HCT116 (cell line): ENCODE data around the gene GUCY2D.
"Not testable (repeated sequence)": the region's sequence is repeated elsewhere in the genome, so short reads cannot be mapped to it uniquely, and the experiment has no call there.

Experiments
- ATF3 ChIP-seq: IDR thresholded peaks from 2 replicates; pipeline ENCODE4 v1.6.1; 2012
- CTCF ChIP-seq, 3 experiments: fragments of 200-600 bp in 1 of 3; sonication (generic) in 1 of 3; IDR thresholded peaks in 2 of 3; conservative IDR thresholded peaks in 1 of 3; 2 replicates each; pipeline ENCODE4 v1.5.1; 2012 to 2017; ENCODE audit warnings: low read depth in 2 of 3, low read length in 2 of 3, antibody characterized with exemption in 1 of 3, borderline replicate concordance in 1 of 3, control low read depth in 1 of 3, mild to moderate bottlenecking in 1 of 3, mixed read lengths in 1 of 3, mixed run types in 1 of 3, moderate library complexity in 1 of 3; ENCODE audit not compliant: insufficient read depth in 1 of 3
- EGR1 ChIP-seq: IDR thresholded peaks from 2 replicates; pipeline ENCODE4 v1.6.1; 2012; ENCODE audit warnings: low read depth
- EZH2 ChIP-seq: fragments of 200-600 bp; sonication (generic); IDR thresholded peaks from 2 replicates; pipeline ENCODE4 v1.6.1; 2017; ENCODE audit warnings: antibody characterized with exemption, mixed run types
- JUND ChIP-seq: IDR thresholded peaks from 2 replicates; pipeline ENCODE4 v1.6.1; 2012
- POLR2A ChIP-seq: IDR thresholded peaks from 2 replicates; pipeline ENCODE4 v1.7.0; 2011; ENCODE audit warnings: borderline replicate concordance; ENCODE audit not compliant: insufficient read depth, insufficient read length; ENCODE audit errors: extremely low read depth
- POLR2AphosphoS5 ChIP-seq: IDR thresholded peaks from 2 replicates; pipeline ENCODE4 v1.6.1; 2011; ENCODE audit warnings: mild to moderate bottlenecking, low read depth, low read length, moderate library complexity
- RAD21 ChIP-seq: IDR thresholded peaks from 2 replicates; pipeline ENCODE4 v1.6.1; 2012; ENCODE audit warnings: low read depth, mild to moderate bottlenecking
- REST ChIP-seq: IDR thresholded peaks from 2 replicates; pipeline ENCODE4 v1.6.1; 2012; ENCODE audit warnings: low read depth
- SRF ChIP-seq: IDR thresholded peaks from 2 replicates; pipeline ENCODE4 v1.6.1; 2012; ENCODE audit warnings: low read depth
- TCF7L2 ChIP-seq: IDR thresholded peaks from 2 replicates; pipeline ENCODE4 v1.7.0; 2011; ENCODE audit warnings: borderline replicate concordance, inconsistent platforms; ENCODE audit not compliant: insufficient read depth, insufficient read length; ENCODE audit errors: extremely low read depth
- ZNF274 ChIP-seq: fragments of 200-500 bp; sonication (Bioruptor generic); IDR thresholded peaks from 2 replicates; pipeline ENCODE4 v1.6.1; 2014; ENCODE audit warnings: mild to moderate bottlenecking, low read depth, low read length, inconsistent platforms

- not testable (repeated sequence) for TF ChIP-seq CTCF (IDR thresholded peaks at IDR 0.05 in 2 of 3, conservative IDR thresholded peaks at IDR 0.05 in 1 of 3; ENCODE audit: borderline replicate concordance in 1 of 3, insufficient read depth in 1 of 3, low read depth in 2 of 3, low read length in 2 of 3); EZH2; POLR2A; ZNF274; JUND; SRF; RAD21; REST; ATF3; POLR2AphosphoS5; EGR1; TCF7L2
Observed at GRCh38 chr17:8024161-8024560, 21.7 kb downstream of the GUCY2D start.
